Bronchial epithelial cell (primary cell): ENCODE results near the gene FARS2. TPM values are rescaled to one million over a fixed set of nuclear protein-coding genes. Genes with fewer than 3 reads are reported as not detected.

Source experiments
- DNase-seq: peaks from one replicate; pipeline ENCODE4 v3.0.0-alpha.2; 2010; ENCODE audit warnings: low read depth
- FAIRE-seq: peaks from 2 replicates; lab custom pipeline; 2011; peaks lifted over from hg19 to GRCh38; lab: Jason Lieb, UNC
- H3K27me3 ChIP-seq: 2 replicates; pipeline ENCODE4 v1.5.1; 2011; ENCODE audit warnings: low read length; ENCODE audit not compliant: control insufficient read depth, insufficient read depth
- H3K36me3 ChIP-seq: 2 replicates; pipeline ENCODE4 v1.5.1; 2011; ENCODE audit warnings: low read length; ENCODE audit not compliant: control insufficient read depth, insufficient read depth
- H3K4me3 ChIP-seq: 2 replicates; pipeline ENCODE4 v1.5.1; 2011; ENCODE audit warnings: mild to moderate bottlenecking, low read depth, low read length, control low read depth
- CTCF ChIP-seq: IDR thresholded peaks from 2 replicates; pipeline ENCODE4 v1.5.1; 2011; ENCODE audit warnings: mild to moderate bottlenecking, moderate library complexity, low read length, control low read depth, inconsistent platforms; ENCODE audit not compliant: insufficient read depth, severe bottlenecking
- total RNA-seq: library from RNA; depleted of rRNA; stranded (reverse); fragments of >200 nt; gene quantifications from 2 replicates; pipeline ENCODE4 v1.2.1, GENCODE V29; 2014

The FARS2 gene
- total RNA-seq, 1 donor from 2014 or later: 27.4 TPM

DNA sequence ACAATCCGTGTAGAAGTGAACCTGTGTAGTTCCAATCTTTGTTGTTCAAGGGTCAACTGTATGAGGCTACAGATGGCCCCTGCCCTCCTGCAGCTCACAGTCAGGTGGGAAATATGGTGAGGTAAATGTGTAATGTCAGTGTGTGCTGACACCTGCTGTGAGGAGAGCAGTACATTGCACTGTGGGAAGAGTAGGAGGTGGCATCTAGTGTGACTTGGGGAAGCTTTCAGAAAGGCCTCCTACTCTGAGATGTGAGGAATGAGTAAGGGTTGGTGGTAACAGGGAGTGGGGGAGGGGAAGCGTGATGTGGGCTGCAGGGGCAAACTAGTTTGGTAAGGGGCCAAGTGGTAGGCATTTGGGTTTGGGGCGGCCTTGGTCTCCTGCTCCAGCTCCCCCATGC, 188.8 kb downstream of the FARS2 start:
- no peak for FAIRE-seq

GRCh38 chr6:5453546-5453945, 192.2 kb downstream of the FARS2 start:
- no peak for FAIRE-seq
- Histone ChIP-seq H3K36me3 (no peaks in the 10 kb centered on the region), H3K27me3 (no peaks in the 10 kb centered on the region), H3K4me3 (no peak overlapping the region)
- DNase-seq: no peak
- no peak for TF ChIP-seq CTCF

More for the DNA sequence above, 188.8 kb downstream of the FARS2 start:
- no peak for TF ChIP-seq CTCF
- Histone ChIP-seq H3K4me3 (no peak overlapping the region), H3K27me3 (no peaks in the 10 kb centered on the region), H3K36me3 (no peaks in the 10 kb centered on the region)
- no peak for DNase-seq

DNA sequence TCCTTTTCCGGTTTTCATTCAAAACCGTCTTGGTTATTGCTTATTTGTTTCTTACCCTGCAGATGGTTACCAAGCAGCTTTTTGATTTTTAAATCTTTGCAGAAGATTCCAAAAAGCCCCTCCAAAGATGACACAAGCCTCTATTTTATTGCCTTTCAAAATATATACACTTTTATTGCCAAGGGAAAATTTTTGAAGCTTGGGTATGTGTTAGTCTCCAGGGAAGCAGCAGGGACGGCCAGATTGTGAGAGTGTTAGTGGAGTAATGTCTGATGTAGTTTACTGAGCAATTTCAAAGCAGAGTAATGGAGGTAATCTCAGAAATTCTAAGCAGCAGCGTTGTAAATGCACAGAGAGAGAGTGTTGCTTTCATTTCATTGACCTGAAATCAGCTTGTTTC, 193.8 kb downstream of the FARS2 start:
- no peak for TF ChIP-seq CTCF
- FAIRE-seq (no peak), DNase-seq (no peak)
- H3K27me3 ChIP-seq: no peaks in the 10 kb centered on the region
- H3K36me3 ChIP-seq: no peaks in the 10 kb centered on the region
- H3K4me3 ChIP-seq: no peak overlapping the region

GRCh38 chr6:5457041-5457440, 195.7 kb downstream of the FARS2 start:
- Histone ChIP-seq H3K4me3 (no peak overlapping the region), H3K36me3 (no peaks in the 10 kb centered on the region), H3K27me3 (no peaks in the 10 kb centered on the region)
- FAIRE-seq: peak; percentile 47
- peak; percentile 74 for DNase-seq
- no peak for TF ChIP-seq CTCF

DNA sequence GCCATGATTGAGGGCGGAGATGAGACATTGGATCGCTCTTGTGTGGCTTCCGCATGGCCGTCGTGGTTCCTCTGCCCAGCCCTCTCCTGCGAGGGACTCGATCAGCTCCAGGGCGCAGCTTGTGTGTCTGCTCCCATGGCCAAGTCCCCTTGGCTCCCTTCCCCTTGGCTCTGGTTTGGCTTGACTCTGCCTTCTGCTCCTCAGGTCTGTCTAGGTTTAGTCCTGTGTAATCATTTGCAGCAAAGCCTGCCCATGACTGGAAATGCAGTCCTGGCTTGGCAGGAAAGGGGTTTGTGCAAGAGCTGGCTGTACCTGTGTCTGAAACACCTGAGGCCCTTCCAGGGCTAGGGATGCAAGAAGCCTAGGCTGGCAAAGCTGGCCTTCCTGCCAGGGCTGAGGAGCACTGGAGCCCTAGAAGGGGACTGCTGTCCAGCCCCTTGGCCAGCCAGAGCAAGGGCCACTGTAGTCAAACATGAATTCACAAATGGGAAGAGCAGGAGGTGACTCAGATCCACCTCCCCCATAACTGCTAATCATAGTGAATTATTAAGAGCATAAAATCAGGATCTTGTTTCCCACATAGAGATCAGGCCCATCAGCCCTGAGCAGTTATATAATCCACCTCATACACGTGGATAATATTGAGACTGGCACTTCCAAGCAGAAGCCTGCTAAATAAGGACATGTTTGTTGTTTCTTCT, 196.8 kb downstream of the FARS2 start:
- Histone ChIP-seq H3K27me3 (no peaks in the 10 kb centered on the region), H3K36me3 (no peaks in the 10 kb centered on the region), H3K4me3 (peak overlapping the region; percentile 18)
- FAIRE-seq: peak; percentile 68
- peak; percentile 63 for DNase-seq
- no peak for TF ChIP-seq CTCF

DNA sequence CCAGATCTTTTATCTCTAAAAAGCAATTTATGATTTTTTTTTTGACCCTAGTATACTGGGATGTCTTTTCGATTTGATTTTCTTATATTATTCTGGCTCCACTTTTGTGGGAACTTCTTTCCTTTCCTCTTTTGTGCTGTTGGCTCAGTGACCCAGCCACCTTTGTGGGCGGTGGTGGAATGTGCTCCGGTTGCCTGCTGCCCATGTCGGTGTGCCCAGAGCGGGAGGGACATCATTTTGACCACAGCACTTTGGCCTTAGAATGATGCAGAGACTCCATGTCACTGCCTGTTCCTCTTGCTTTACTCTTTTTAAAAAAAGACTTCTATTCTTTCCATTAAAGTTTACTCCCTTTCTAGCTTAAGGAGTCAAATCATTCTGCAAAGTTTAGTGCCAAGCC, 198.0 kb downstream of the FARS2 start:
- FAIRE-seq (no peak), DNase-seq (no peak)
- Histone ChIP-seq H3K36me3 (no peaks in the 10 kb centered on the region), H3K4me3 (no peak overlapping the region), H3K27me3 (no peaks in the 10 kb centered on the region)
- no peak for TF ChIP-seq CTCF
